Measurements from ENCODE around the gene HSD11B2. TPM values are rescaled to one million over a fixed set of nuclear protein-coding genes. Genes with fewer than 3 reads are reported as not detected.

Gene HSD11B2
- total and polyA plus RNA-seq, 2 donors (not counting 3 experiments of a cell fraction or from before 2014, with no cell fraction given) = 0.10 TPM; not detected in 1

DNA sequence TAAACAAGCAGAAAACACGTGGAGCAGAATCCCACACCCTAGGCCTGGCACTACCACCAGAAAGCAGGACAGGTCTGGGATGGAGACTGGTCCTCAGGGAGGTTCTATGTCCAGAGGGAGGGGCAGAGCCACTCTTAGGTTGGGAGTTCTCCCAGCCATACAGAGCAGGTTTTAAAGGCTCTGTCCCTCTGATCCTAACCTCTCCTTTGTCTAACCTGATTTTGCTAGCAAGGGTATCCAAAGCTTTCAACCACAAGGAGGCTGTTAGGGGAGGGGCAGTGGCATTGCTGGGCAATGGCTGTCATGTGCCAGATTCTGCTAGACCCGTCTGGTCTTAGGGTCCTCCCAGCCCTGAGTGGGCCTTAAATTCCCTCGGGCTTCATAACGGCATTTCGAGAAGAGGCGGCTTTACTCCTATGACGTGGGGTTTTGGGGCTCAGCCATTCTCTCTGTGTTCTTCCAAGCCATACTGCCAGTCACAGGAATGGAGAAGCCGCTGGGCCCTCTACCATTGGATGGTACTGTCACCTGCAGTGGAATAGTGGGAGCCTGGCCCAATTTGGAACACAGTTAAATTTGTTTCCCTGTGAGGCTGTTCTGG, 43.3 kb upstream of the HSD11B2 start:
- POLR2A ChIA-PET = no interaction called here
- CTCF ChIA-PET = interaction anchor here (0.6 to 2.0 kb wide), 4 partner anchors 12 to 44 kb away, joined by 3 to 12 read pairs (median 6); no protein-coding TSS in a partner anchor
- no peak for FAIRE-seq
- H3K79me2 ChIP-seq (ENCODE audit: control insufficient read depth, insufficient read depth, low read length) = no peaks in the 10 kb centered on the region
- no TSS peak for BruUV-seq (replicated peaks)
- H4K20me1 ChIP-seq (replicated peaks; ENCODE audit: control insufficient read depth, extremely low read depth, insufficient read depth, low read length) = no peaks in the 10 kb centered on the region
- H3K9ac ChIP-seq (replicated peaks; ENCODE audit: extremely low read depth, insufficient read depth, low read length) = no peak overlapping the region
- intact Hi-C loops (cut with micrococcal nuclease) (no loop called here), dilution Hi-C loops (cut with MboI; ENCODE audit: extremely low pct_ligation_motif_present, low sequenced_read_pairs) (no loop called here)
- H3K36me3 ChIP-seq (ENCODE audit: control insufficient read depth in 2 of 2, extremely low read depth in 1 of 2, insufficient read depth in 2 of 2, low read length in 2 of 2) = no peaks in the 10 kb centered on the region
- H3K9me3 ChIP-seq (replicated peaks; ENCODE audit: control insufficient read depth, insufficient read depth, low read length) = no peaks in the 10 kb centered on the region
- H3K4me2 ChIP-seq (ENCODE audit: insufficient read depth, low read length) = no peak overlapping the region
- H3K9me1 ChIP-seq (replicated peaks; ENCODE audit: control insufficient read depth, extremely low read depth, insufficient read depth, low read length) = no peaks in the 10 kb centered on the region
- no peak overlapping the region for H3K4me3 ChIP-seq (replicated peaks in 1 of 3; ENCODE audit: insufficient read depth in 1 of 3, low read depth in 1 of 3, low read length in 3 of 3)
- H3K27me3 ChIP-seq (ENCODE audit: control insufficient read depth in 2 of 2, insufficient read depth in 2 of 2, low read length in 2 of 2) = no peaks in the 10 kb centered on the region
- DNase-seq (ENCODE audit: low read depth, low spot score) = no peak
- no peak overlapping the region for H3K27ac ChIP-seq (ENCODE audit: insufficient read depth, low read depth, low read length)
- H2AFZ ChIP-seq (ENCODE audit: low read depth, low read length) = no peak overlapping the region
- H3K4me1 ChIP-seq (ENCODE audit: control insufficient read depth, extremely low read depth, insufficient read depth, low read length) = peaks cover 13% of the 10 kb centered on the region
- TF ChIP-seq GATA2 (IDR thresholded peaks at IDR 0.05; ENCODE audit: insufficient read depth, insufficient read length, low read depth, low read length) (no peak), MYC (IDR thresholded peaks at IDR 0.05; ENCODE audit: low read depth, low read length) (no peak), POLR2AphosphoS5 (IDR thresholded peaks at IDR 0.05; ENCODE audit: insufficient read depth, low read depth, low read length) (no peak), EZH2 (IDR thresholded peaks at IDR 0.05; ENCODE audit: borderline replicate concordance, low read depth, low read length, severe bottlenecking) (no peak), POLR2A (IDR thresholded peaks at IDR 0.05; ENCODE audit: low read depth, low read length) (no peak), JUN (IDR thresholded peaks at IDR 0.05; ENCODE audit: borderline replicate concordance, insufficient read depth, insufficient read length, low read depth) (no peak), FOS (IDR thresholded peaks at IDR 0.05; ENCODE audit: borderline replicate concordance, insufficient read depth, low read length) (no peak)
- TF ChIP-seq, protein P1, sequence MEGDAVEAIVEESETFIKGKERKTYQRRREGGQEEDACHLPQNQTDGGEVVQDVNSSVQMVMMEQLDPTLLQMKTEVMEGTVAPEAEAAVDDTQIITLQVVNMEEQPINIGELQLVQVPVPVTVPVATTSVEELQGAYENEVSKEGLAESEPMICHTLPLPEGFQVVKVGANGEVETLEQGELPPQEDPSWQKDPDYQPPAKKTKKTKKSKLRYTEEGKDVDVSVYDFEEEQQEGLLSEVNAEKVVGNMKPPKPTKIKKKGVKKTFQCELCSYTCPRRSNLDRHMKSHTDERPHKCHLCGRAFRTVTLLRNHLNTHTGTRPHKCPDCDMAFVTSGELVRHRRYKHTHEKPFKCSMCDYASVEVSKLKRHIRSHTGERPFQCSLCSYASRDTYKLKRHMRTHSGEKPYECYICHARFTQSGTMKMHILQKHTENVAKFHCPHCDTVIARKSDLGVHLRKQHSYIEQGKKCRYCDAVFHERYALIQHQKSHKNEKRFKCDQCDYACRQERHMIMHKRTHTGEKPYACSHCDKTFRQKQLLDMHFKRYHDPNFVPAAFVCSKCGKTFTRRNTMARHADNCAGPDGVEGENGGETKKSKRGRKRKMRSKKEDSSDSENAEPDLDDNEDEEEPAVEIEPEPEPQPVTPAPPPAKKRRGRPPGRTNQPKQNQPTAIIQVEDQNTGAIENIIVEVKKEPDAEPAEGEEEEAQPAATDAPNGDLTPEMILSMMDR (IDR thresholded peaks at IDR 0.05; ENCODE audit: extremely low read depth in 1 of 2, insufficient read depth in 1 of 2, low read depth in 1 of 2, low read length in 2 of 2) = no peak
- TF ChIP-seq, protein P2, sequence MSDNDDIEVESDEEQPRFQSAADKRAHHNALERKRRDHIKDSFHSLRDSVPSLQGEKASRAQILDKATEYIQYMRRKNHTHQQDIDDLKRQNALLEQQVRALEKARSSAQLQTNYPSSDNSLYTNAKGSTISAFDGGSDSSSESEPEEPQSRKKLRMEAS (IDR thresholded peaks at IDR 0.05; ENCODE audit: insufficient read depth, insufficient read length) = no peak
